Liver (tissue), 9 donors: Measurements from ENCODE around the gene NR5A2. TPM values are rescaled to one million over a fixed set of nuclear protein-coding genes. Genes with fewer than 3 reads are reported as not detected.

Source experiments
- DNase-seq: peaks from one replicate; pipeline ENCODE4 v3.0.0-alpha.2; 2017; ENCODE audit warnings: low spot score
- H3K27ac ChIP-seq, 2 donors: one replicate each; pipeline ENCODE4 v1.7.0; 2013; ENCODE audit warnings: inconsistent platforms in 2 of 2, low read length in 2 of 2, control low read depth in 1 of 2, low read depth in 1 of 2, mild to moderate bottlenecking in 1 of 2
- H3K27me3 ChIP-seq, 4 donors: one replicate each; pipeline versions ENCODE4 v1.6.1 to v1.7.0; 2013; ENCODE audit warnings: low read length in 3 of 4, inconsistent platforms in 1 of 4, mild to moderate bottlenecking in 1 of 4, moderate library complexity in 1 of 4; ENCODE audit not compliant: control insufficient read depth in 4 of 4, insufficient read depth in 4 of 4
- H3K36me3 ChIP-seq, 4 donors: one replicate each; pipeline versions ENCODE4 v1.6.1 to v1.7.0; 2013; ENCODE audit warnings: low read length in 3 of 4, mild to moderate bottlenecking in 3 of 4, low read depth in 1 of 4, moderate library complexity in 1 of 4; ENCODE audit not compliant: control insufficient read depth in 4 of 4, insufficient read depth in 3 of 4
- H3K4me1 ChIP-seq, 4 donors: one replicate each; pipeline versions ENCODE4 v1.6.1 to v1.7.0; 2013; ENCODE audit warnings: low read length in 3 of 4, mild to moderate bottlenecking in 3 of 4, moderate library complexity in 1 of 4; ENCODE audit not compliant: control insufficient read depth in 4 of 4, insufficient read depth in 4 of 4
- H3K4me3 ChIP-seq, 3 donors: one replicate each; pipeline versions ENCODE4 v1.6.1 to v1.7.0; 2013; ENCODE audit warnings: low read length in 3 of 3, control low read depth in 1 of 3, low read depth in 1 of 3, mild to moderate bottlenecking in 1 of 3
- H3K9ac ChIP-seq, 2 donors: one replicate each; pipeline ENCODE4 v1.7.0; 2013; ENCODE audit warnings: low read length in 2 of 2, mild to moderate bottlenecking in 2 of 2, moderate library complexity in 2 of 2, control low read depth in 1 of 2, low read depth in 1 of 2
- H3K9me3 ChIP-seq, 4 donors: one replicate each; pipeline versions ENCODE4 v1.6.1 to v1.7.0; 2013; ENCODE audit warnings: low read length in 3 of 4; ENCODE audit not compliant: control insufficient read depth in 4 of 4
- CTCF ChIP-seq: fragments of 150-350 bp; IDR thresholded peaks from 2 replicates; pipeline ENCODE4 v1.5.1; 2017; ENCODE audit warnings: improper control_type of control experiment, low read depth, low read length; ENCODE audit not compliant: missing input control
- EGR1 ChIP-seq, 2 donors: IDR thresholded peaks; 2 replicates each; pipeline ENCODE4 v1.6.1; 2016 to 2018; ENCODE audit warnings: antibody characterized with exemption in 2 of 2, low read depth in 2 of 2
- FOXA1 ChIP-seq: IDR thresholded peaks from 2 replicates; pipeline ENCODE4 v1.6.1; 2016; ENCODE audit warnings: antibody characterized with exemption
- FOXA2 ChIP-seq: IDR thresholded peaks from 2 replicates; pipeline ENCODE4 v1.6.1; 2016; ENCODE audit warnings: antibody characterized with exemption
- GABPA ChIP-seq, 2 donors: IDR thresholded peaks in 1 of 2; conservative IDR thresholded peaks in 1 of 2; 2 replicates each; pipeline ENCODE4 v1.6.1; 2016; ENCODE audit warnings: antibody characterized with exemption in 2 of 2, mild to moderate bottlenecking in 1 of 2, moderate library complexity in 1 of 2
- HNF4A ChIP-seq, 2 donors: conservative IDR thresholded peaks; 2 replicates each; pipeline ENCODE4 v1.6.1; 2016; ENCODE audit warnings: antibody characterized with exemption in 2 of 2, mild to moderate bottlenecking in 2 of 2
- JUND ChIP-seq, 2 donors: IDR thresholded peaks; 2 replicates each; pipeline ENCODE4 v1.6.1; 2016; ENCODE audit warnings: antibody characterized with exemption in 2 of 2
- NR2F2 ChIP-seq: IDR thresholded peaks from 2 replicates; pipeline ENCODE4 v1.6.1; 2016; ENCODE audit warnings: antibody characterized with exemption
- RAD21 ChIP-seq, 2 donors: IDR thresholded peaks; 2 replicates each; pipeline ENCODE4 v1.6.1; 2016; ENCODE audit warnings: antibody characterized with exemption in 2 of 2, mild to moderate bottlenecking in 2 of 2
- REST ChIP-seq: IDR thresholded peaks from 2 replicates; pipeline ENCODE4 v1.6.1; 2016; ENCODE audit warnings: antibody characterized with exemption, mild to moderate bottlenecking
- RXRA ChIP-seq, 2 donors: IDR thresholded peaks; 2 replicates each; pipeline ENCODE4 v1.6.1; 2017 to 2018; ENCODE audit warnings: antibody characterized with exemption in 2 of 2, mild to moderate bottlenecking in 1 of 2
- TAF1 ChIP-seq: conservative IDR thresholded peaks from 2 replicates; pipeline ENCODE4 v1.6.1; 2016; ENCODE audit warnings: antibody characterized with exemption, mild to moderate bottlenecking
- YY1 ChIP-seq: IDR thresholded peaks from 2 replicates; pipeline ENCODE4 v1.6.1; 2016; ENCODE audit warnings: antibody characterized with exemption, mild to moderate bottlenecking
- WGBS: extraction: QIAGEN DNeasy Blood & Tissue Kit; methylation state at CpG from one replicate; pipeline ENCODE4 v1.1.7; 2013; 5-methylcytosine and 5-hydroxymethylcytosine counted together
- polyA plus RNA-seq, 2 donors: library from polyadenylated mRNA; stranded (reverse) in 1 of 2; unstranded in 1 of 2; fragments of 200-250 nt in 1 of 2; fragments of >200 nt in 1 of 2; fragmentation: Nextera tagmentation in 1 of 2; extraction: Ambion mirVana in 1 of 2; gene quantifications; one replicate each; pipeline versions ENCODE4 v1.2.1 to v1.2.3, GENCODE V29; 2013 to 2015
- total RNA-seq, 2 donors: library from RNA; depleted of rRNA; stranded (reverse); fragments of >200 nt; gene quantifications; one replicate each; pipeline ENCODE4 v1.2.3, GENCODE V29; 2014
- TF ChIP-seq, protein P1 (sequence below): IDR thresholded peaks from 2 replicates; pipeline ENCODE4 v1.6.1; 2016; ENCODE audit warnings: antibody characterized with exemption
- TF ChIP-seq, protein P2 (sequence below): IDR thresholded peaks from 2 replicates; pipeline ENCODE4 v1.6.1; 2016; ENCODE audit warnings: antibody characterized with exemption
- TF ChIP-seq, protein P3 (sequence below): IDR thresholded peaks from 2 replicates; pipeline ENCODE4 v1.6.1; 2016; ENCODE audit warnings: antibody characterized with exemption
- donor health status: healthy.
- donor health status: healthy.
- donor health status: healthy.
- donor health status: healthy.
- donor health status: healthy.

The NR5A2 gene
- total and polyA plus RNA-seq, 4 donors: 10.0 to 37.5 (median 21.1) TPM

- WGBS: 6% methylated on average over 1 of the region's 1 CpG
- peaks cover 0 to 6% (median 1%) of the 10 kb centered on the region in 4 donors for H3K4me1 ChIP-seq
- peaks cover 3 to 30% (median 14%) of the 10 kb centered on the region in 4 donors for H3K36me3 ChIP-seq
- no peak overlapping the region for H3K4me3 ChIP-seq
- no peak overlapping the region for H3K27ac ChIP-seq
- TF ChIP-seq, protein P1, sequence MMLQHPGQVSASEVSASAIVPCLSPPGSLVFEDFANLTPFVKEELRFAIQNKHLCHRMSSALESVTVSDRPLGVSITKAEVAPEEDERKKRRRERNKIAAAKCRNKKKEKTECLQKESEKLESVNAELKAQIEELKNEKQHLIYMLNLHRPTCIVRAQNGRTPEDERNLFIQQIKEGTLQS: no peak
- no peak for TF ChIP-seq EGR1 (IDR thresholded peaks at IDR 0.05; ENCODE audit: low read depth in 2 of 2)
- TF ChIP-seq RAD21 (IDR thresholded peaks at IDR 0.05): no peak
- no peak for TF ChIP-seq GABPA (IDR thresholded peaks at IDR 0.05 in 1 of 2, conservative IDR thresholded peaks at IDR 0.05 in 1 of 2)
- TF ChIP-seq HNF4A (conservative IDR thresholded peaks at IDR 0.05): no peak
- no peak for TF ChIP-seq JUND (IDR thresholded peaks at IDR 0.05)
- TF ChIP-seq NR2F2: no peak
- no peak for TF ChIP-seq CTCF
- no peak for TF ChIP-seq RXRA (IDR thresholded peaks at IDR 0.05)
- no peak for TF ChIP-seq YY1
- TF ChIP-seq, protein P2, sequence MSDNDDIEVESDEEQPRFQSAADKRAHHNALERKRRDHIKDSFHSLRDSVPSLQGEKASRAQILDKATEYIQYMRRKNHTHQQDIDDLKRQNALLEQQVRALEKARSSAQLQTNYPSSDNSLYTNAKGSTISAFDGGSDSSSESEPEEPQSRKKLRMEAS: no peak
- H3K9me3 ChIP-seq: no peaks in the 10 kb centered on the region
- DNase-seq: no peak
- no peaks in the 10 kb centered on the region for H3K27me3 ChIP-seq
- H3K9ac ChIP-seq: no peak overlapping the region
Observed at GRCh38 chr1:200108659-200109058, 81.1 kb downstream of the NR5A2 start.

GRCh38 chr1:200112290-200112689 is 84.8 kb downstream of the NR5A2 start:
- H3K9ac ChIP-seq: no peak overlapping the region
- H3K9me3 ChIP-seq: no peaks in the 10 kb centered on the region
- no peak for DNase-seq
- peaks cover 1 to 26% (median 17%) of the 10 kb centered on the region in 4 donors for H3K4me1 ChIP-seq
- TF ChIP-seq FOXA1 (no peak), CTCF (no peak), RXRA (IDR thresholded peaks at IDR 0.05) (no peak), RAD21 (IDR thresholded peaks at IDR 0.05) (no peak), TAF1 (no peak), REST (no peak), YY1 (no peak), FOXA2 (no peak), HNF4A (conservative IDR thresholded peaks at IDR 0.05) (no peak), EGR1 (IDR thresholded peaks at IDR 0.05; ENCODE audit: low read depth in 2 of 2) (no peak)
- TF ChIP-seq, protein P3, sequence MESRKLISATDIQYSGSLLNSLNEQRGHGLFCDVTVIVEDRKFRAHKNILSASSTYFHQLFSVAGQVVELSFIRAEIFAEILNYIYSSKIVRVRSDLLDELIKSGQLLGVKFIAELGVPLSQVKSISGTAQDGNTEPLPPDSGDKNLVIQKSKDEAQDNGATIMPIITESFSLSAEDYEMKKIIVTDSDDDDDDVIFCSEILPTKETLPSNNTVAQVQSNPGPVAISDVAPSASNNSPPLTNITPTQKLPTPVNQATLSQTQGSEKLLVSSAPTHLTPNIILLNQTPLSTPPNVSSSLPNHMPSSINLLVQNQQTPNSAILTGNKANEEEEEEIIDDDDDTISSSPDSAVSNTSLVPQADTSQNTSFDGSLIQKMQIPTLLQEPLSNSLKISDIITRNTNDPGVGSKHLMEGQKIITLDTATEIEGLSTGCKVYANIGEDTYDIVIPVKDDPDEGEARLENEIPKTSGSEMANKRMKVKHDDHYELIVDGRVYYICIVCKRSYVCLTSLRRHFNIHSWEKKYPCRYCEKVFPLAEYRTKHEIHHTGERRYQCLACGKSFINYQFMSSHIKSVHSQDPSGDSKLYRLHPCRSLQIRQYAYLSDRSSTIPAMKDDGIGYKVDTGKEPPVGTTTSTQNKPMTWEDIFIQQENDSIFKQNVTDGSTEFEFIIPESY: no peak
- TF ChIP-seq, protein P2: no peak
- TF ChIP-seq, protein P1: no peak
- no peak overlapping the region for H3K27ac ChIP-seq
- peaks cover 3 to 31% (median 18%) of the 10 kb centered on the region in 4 donors for H3K36me3 ChIP-seq
- WGBS: 95% methylated on average over 3 of the region's 3 CpGs
- H3K4me3 ChIP-seq: no peak overlapping the region
- no peaks in the 10 kb centered on the region for H3K27me3 ChIP-seq
